Skeletal muscle tissue (tissue), 4 donors: ENCODE measurements around the gene AEN. TPM values are rescaled to one million over a fixed set of nuclear protein-coding genes. Genes with fewer than 3 reads are reported as not detected.

ENCODE experiments used
- H3K27ac ChIP-seq: one replicate; pipeline ENCODE4 v1.7.0; 2013; ENCODE audit warnings: mild to moderate bottlenecking, low read depth, low read length, inconsistent platforms
- H3K27me3 ChIP-seq, 3 donors: one replicate each; pipeline ENCODE4 v1.7.0; 2013; ENCODE audit warnings: low read length in 3 of 3; ENCODE audit not compliant: control insufficient read depth in 3 of 3, insufficient read depth in 3 of 3
- H3K36me3 ChIP-seq, 3 donors: one replicate each; pipeline ENCODE4 v1.7.0; 2013; ENCODE audit warnings: low read length in 3 of 3; ENCODE audit not compliant: control insufficient read depth in 3 of 3, insufficient read depth in 3 of 3
- H3K4me1 ChIP-seq, 3 donors: one replicate each; pipeline ENCODE4 v1.7.0; 2013; ENCODE audit warnings: low read length in 3 of 3, mild to moderate bottlenecking in 3 of 3; ENCODE audit not compliant: control insufficient read depth in 3 of 3, insufficient read depth in 3 of 3
- H3K4me3 ChIP-seq, 3 donors: one replicate each; pipeline ENCODE4 v1.7.0; 2013; ENCODE audit warnings: low read length in 3 of 3
- H3K9ac ChIP-seq, 3 donors: one replicate each; pipeline ENCODE4 v1.7.0; 2013; ENCODE audit warnings: low read length in 3 of 3, mild to moderate bottlenecking in 3 of 3, moderate library complexity in 2 of 3, low read depth in 1 of 3
- H3K9me3 ChIP-seq, 3 donors: one replicate each; pipeline ENCODE4 v1.7.0; 2013; ENCODE audit warnings: low read length in 3 of 3; ENCODE audit not compliant: control insufficient read depth in 3 of 3
- total RNA-seq: library from RNA; depleted of rRNA; stranded (reverse); fragments of >200 nt; gene quantifications from one replicate; pipeline ENCODE4 v1.2.3, GENCODE V29; 2014
- donor health status: Osteomylitis.

Gene AEN
- total RNA-seq, 1 donor from 2014 or later, result 5.2 TPM

DNA sequence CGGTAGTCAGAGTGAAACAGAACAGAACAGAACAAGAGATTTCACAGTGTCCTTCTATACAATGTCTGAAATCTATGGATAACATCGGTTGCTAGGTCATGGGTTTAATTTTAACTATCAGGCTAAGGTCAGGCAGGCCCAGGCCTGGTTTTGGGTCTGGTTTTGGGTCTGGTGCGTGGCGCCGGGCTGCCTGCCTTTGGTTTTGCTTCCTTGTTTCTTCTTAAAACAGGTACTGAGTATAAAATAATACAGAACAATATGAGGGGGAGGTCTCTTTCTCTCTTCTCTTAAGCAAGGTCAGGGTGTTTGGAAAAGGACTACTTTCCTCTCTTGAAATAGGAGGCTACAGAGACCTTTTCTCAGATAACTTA, 1.4 kb downstream of the AEN start:
- peak overlapping the region in 2 of 3 donors; percentile 7 to 79 for H3K9ac ChIP-seq
- no peaks in the 10 kb centered on the region for H3K27me3 ChIP-seq
- H3K36me3 ChIP-seq, result peaks cover 6 to 14% (median 7%) of the 10 kb centered on the region in 3 donors
- H3K27ac ChIP-seq, result peak overlapping the region; percentile 85
- H3K9me3 ChIP-seq, result no peaks in the 10 kb centered on the region
- peaks cover 17 to 45% (median 18%) of the 10 kb centered on the region in 3 donors for H3K4me1 ChIP-seq
- H3K4me3 ChIP-seq, result peak overlapping the region; percentile 82 to 90 (median 85)

DNA sequence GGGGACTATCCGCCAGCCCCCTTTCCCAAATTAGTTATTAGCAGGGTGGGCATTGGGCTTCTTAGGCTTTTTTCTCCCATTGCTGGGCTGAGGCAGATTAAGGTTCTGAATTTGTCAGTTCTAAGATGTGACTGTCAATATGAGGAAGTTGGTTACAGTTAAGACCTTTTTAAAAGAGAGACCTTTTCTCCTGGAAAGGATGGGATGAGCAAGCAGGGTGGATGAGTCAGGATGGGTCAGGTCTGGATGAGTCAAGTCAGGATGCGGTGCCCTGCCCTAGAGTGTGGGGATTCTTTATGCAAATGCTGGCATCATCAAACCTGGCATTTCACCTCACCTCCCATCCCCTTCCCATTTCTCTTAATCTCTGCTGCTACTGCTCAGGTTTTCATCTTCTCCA, 1.9 kb downstream of the AEN start:
- Histone ChIP-seq H3K4me3 (no peak overlapping the region), H3K4me1 (peaks cover 17 to 49% (median 18%) of the 10 kb centered on the region in 3 donors), H3K36me3 (peaks cover 7 to 18% (median 9%) of the 10 kb centered on the region in 3 donors), H3K27me3 (no peaks in the 10 kb centered on the region), H3K9ac (no peak overlapping the region), H3K9me3 (no peaks in the 10 kb centered on the region), H3K27ac (peak overlapping the region; percentile 85)

DNA sequence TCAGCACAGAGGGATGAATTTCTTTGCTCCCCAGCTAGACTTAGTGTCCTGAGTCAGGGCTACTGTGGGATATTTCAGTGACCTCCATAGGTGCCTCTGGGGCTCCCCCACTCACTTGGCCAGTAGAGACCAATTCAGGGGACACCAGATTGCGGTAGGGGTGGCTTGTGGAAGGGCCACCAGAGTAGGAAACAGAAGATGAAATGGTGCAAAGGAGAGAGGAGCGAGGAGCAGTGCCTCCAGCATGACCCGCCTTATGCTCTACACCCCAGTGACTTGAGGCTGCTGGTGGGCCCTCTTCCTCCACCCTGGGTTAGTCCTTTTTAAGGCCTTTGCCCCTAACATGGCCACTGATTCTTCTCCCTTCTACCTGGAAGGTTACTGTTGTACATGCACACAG, 2.5 kb downstream of the AEN start:
- Histone ChIP-seq H3K9me3 (no peaks in the 10 kb centered on the region), H3K4me1 (peaks cover 17 to 52% (median 18%) of the 10 kb centered on the region in 3 donors), H3K27me3 (no peaks in the 10 kb centered on the region), H3K36me3 (peaks cover 7 to 24% (median 12%) of the 10 kb centered on the region in 3 donors), H3K9ac (no peak overlapping the region), H3K4me3 (no peak overlapping the region), H3K27ac (no peak overlapping the region)

DNA sequence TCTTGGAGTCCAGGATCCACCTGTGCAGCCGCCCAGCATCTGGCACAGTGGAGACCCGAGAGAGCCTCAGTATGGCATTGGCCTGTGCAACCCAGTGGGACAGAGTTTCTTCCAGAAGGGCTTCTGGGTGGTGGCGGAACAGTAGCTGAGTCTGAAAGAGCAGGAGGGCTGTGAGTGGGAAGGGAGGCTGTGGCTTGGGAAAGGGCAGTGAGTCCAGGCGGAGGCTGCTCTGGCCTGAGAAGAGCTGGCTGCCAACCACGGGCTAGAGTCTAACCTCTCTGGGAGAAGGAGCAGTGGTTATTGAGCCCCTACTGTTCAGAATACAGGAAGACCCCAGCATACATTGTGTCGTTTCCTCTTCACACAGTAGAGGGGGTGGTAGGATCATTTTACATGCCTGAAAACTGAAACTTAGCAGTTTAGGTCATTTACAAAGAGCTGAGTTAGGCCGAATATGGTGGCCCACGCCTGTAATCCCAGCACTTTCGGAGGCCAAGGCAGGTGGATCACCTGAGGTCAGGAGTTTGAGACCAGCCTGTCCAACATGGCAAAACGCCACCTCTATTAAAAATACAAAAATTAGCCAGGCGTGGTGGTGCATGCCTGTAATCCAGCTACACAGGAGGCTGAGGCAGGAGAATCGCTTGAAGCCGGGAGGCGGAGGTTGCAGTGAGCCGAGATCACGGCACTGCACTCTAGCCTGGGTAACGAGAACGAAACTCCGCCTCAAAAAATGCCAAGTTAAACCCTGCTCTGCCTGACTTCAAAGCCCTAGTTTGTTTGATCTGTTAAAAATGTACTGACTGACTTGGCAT, 3.2 kb downstream of the AEN start:
- Histone ChIP-seq H3K27ac (no peak overlapping the region), H3K4me1 (peaks cover 17 to 52% (median 18%) of the 10 kb centered on the region in 3 donors), H3K4me3 (no peak overlapping the region)

DNA sequence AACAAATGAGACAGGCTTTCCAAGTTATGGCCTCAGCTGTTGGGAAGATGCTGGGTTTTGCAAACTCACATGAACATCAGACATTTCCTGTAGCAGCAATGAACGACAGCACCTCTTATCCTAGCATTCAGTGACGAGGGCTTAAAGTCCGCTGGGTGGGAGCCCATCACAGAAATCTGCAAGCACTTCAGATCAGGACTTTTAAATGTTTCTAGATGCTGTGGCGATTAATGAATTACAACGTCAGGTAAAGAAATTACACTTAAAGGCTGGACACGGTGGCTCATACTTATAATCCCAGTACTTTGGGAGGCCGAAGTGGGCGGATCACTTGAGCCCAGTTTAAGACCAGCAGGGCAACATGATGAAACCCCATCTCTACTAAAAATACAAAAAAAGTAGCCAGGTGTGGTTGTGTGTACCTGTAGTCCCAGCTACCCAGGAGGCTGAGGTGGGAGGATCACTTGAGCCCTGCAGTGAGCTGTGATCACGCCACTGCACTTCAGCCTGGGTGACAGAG, 3.9 kb downstream of the AEN start:
- H3K4me3 ChIP-seq, result no peak overlapping the region
- H3K9ac ChIP-seq, result no peak overlapping the region
- peaks cover 18 to 38% (median 19%) of the 10 kb centered on the region in 3 donors for H3K36me3 ChIP-seq
- no peak overlapping the region for H3K27ac ChIP-seq
- peaks cover 17 to 55% (median 20%) of the 10 kb centered on the region in 3 donors for H3K4me1 ChIP-seq
- H3K27me3 ChIP-seq, result no peaks in the 10 kb centered on the region
- H3K9me3 ChIP-seq, result no peaks in the 10 kb centered on the region

More for the DNA sequence above, 3.2 kb downstream of the AEN start:
- H3K27me3 ChIP-seq, result no peaks in the 10 kb centered on the region
- peak overlapping the region in 2 of 3 donors; percentile 40 to 45 for H3K9ac ChIP-seq
- H3K36me3 ChIP-seq, result peaks cover 12 to 31% (median 13%) of the 10 kb centered on the region in 3 donors
- no peaks in the 10 kb centered on the region for H3K9me3 ChIP-seq

DNA sequence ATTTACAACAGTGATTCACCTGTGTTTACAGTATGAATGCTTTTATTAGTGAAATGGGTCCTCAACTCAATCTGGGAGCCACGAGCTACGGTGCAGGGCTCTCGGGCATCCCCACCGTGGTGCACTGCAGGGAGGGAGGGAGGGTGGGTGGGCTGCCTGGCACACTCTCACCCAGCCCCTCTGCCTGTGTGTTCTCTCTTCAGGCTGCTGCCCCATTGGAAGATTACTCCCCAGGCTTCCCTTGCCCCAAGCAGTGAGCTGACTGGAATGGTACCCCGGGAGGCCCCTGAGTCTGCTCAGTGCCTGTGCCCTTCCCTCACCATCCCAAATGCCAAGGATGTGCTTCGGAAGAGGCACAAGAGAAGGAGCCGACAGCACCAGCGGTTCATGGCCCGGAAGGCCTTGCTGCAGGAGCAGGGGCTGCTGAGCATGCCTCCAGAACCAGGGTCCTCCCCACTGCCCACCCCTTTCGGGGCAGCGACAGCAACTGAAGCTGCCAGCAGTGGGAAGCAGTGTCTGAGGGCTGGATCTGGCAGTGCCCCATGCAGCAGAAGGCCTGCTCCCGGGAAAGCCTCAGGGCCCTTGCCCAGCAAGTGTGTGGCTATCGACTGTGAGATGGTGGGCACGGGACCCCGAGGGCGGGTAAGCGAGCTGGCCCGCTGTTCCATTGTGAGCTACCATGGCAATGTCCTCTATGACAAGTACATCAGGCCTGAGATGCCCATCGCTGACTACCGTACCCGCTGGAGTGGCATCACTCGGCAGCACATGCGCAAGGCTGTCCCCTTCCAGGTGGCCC, 5.0 kb downstream of the AEN start:
- Histone ChIP-seq H3K4me1 (peaks cover 13 to 54% (median 20%) of the 10 kb centered on the region in 3 donors), H3K4me3 (no peak overlapping the region), H3K9me3 (no peaks in the 10 kb centered on the region), H3K27me3 (no peaks in the 10 kb centered on the region), H3K9ac (no peak overlapping the region), H3K36me3 (peaks cover 23 to 44% (median 26%) of the 10 kb centered on the region in 3 donors), H3K27ac (no peak overlapping the region)

DNA sequence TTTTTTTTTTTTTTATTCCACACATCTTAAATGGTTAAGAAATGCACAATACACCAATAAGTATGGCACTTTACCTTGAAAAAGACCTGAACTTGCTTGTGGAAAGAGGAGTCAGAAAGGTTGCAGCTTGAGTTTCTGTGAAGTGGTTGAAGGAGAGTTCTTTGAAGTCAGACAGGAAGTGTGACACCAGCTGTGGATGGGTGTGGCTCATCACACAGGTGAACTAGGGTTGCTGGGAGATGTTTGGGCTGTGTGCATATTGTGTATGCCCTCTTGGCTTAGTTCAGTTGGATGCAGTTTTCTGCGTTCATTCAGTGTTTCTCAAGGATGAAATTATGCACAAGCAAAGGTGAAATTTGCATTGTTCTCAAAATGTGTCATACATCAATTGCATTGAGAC, 6.3 kb downstream of the AEN start:
- Histone ChIP-seq H3K9me3 (no peaks in the 10 kb centered on the region), H3K27me3 (no peaks in the 10 kb centered on the region), H3K9ac (no peak overlapping the region), H3K4me3 (no peak overlapping the region), H3K4me1 (peaks cover 4 to 42% (median 11%) of the 10 kb centered on the region in 3 donors), H3K36me3 (peaks cover 27 to 54% (median 34%) of the 10 kb centered on the region in 3 donors), H3K27ac (no peak overlapping the region)

DNA sequence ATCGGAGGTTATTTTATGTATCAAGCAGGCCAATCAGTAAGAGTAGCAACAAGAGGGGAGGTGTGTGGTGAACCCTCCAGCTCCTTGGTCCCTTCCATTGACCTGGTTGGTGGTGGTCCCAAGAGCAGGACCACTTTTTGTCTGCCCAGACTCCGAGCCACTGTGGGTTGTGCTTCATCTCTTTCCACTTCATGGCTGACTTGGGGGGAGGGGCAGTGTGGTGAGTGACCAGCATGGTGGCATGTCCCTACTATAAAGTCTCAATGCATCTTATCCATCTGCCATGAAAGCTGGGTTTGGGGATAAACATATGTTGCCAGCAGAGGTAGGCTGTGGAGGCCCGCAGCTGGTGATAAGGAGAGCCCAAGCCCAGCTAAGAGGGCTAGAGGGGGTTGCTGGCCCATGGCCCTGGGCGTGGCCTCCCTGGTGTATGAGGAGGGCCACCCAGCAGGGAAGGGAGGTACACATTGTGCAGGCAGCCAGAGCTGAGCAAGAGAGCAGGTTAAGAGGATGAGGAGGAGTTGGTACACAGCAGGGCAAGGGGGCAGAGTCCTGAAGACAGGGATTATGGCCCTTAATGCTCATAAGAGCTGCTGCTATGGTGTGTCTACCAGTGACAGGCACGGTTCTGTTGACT, 7.0 kb downstream of the AEN start:
- no peaks in the 10 kb centered on the region for H3K9me3 ChIP-seq
- H3K27ac ChIP-seq, result no peak overlapping the region
- no peak overlapping the region for H3K9ac ChIP-seq
- H3K27me3 ChIP-seq, result no peaks in the 10 kb centered on the region
- H3K36me3 ChIP-seq, result peaks cover 27 to 54% (median 34%) of the 10 kb centered on the region in 3 donors
- no peak overlapping the region for H3K4me3 ChIP-seq
- H3K4me1 ChIP-seq, result peaks cover 2 to 35% (median 9%) of the 10 kb centered on the region in 3 donors

DNA sequence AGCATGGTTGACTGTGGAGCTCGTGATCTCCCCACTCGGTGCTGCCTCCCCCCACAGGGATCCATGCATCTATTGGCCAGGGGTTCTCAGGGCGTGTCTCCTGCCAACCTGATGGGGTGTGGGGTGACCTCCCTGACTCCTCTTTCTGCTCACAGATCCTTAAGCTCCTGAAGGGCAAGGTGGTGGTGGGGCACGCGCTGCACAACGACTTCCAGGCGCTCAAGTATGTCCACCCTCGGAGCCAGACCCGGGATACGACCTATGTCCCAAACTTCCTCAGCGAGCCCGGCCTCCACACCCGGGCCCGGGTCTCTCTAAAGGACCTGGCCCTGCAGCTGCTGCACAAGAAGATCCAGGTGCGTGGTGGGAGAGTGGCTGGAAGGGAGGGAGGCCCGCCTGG, 7.9 kb downstream of the AEN start:
- H3K27me3 ChIP-seq, result no peaks in the 10 kb centered on the region
- H3K4me1 ChIP-seq, result peaks cover 2 to 27% (median 9%) of the 10 kb centered on the region in 3 donors
- H3K36me3 ChIP-seq, result peaks cover 27 to 54% (median 34%) of the 10 kb centered on the region in 3 donors
- no peak overlapping the region for H3K27ac ChIP-seq
- no peak overlapping the region for H3K9ac ChIP-seq
- H3K9me3 ChIP-seq, result no peaks in the 10 kb centered on the region
- no peak overlapping the region for H3K4me3 ChIP-seq
